ENCODE results near the gene STAB2. TPM values are rescaled to one million over a fixed set of nuclear protein-coding genes. Genes with fewer than 3 reads are reported as not detected.

Gene STAB2
- total and polyA plus RNA-seq, 2 of the 8 experiments (the other 6 are each of a cell fraction or from before 2014, with no cell fraction given), result not detected

GRCh38 chr12:103640410-103640809 is 53.3 kb downstream of the STAB2 start (continued):
- TF ChIP-seq YY1 (IDR thresholded peaks at IDR 0.05; ENCODE audit: low read depth, low read length) (no peak), BCL11A (IDR thresholded peaks at IDR 0.05; ENCODE audit: low read depth in 2 of 2, low read length in 2 of 2) (no peak)
